ENCODE measurements around the gene RADIL. TPM values are rescaled to one million over a fixed set of nuclear protein-coding genes. Genes with fewer than 3 reads are reported as not detected.

RADIL gene
- polyA plus RNA-seq, 1 donor (not counting 4 experiments of a cell fraction or from before 2014, with no cell fraction given), result not detected

- DNase-seq (ENCODE audit: low read depth, low spot score) (no peak), FAIRE-seq (no peak)
- dilution Hi-C loops (cut with MboI; ENCODE audit: extremely low pct_ligation_motif_present, low sequenced_read_pairs), result no loop called here
- no peaks in the 10 kb centered on the region for H3K4me1 ChIP-seq (ENCODE audit: control insufficient read depth, extremely low read depth, insufficient read depth, low read length)
- no peaks in the 10 kb centered on the region for H3K36me3 ChIP-seq (ENCODE audit: control insufficient read depth in 2 of 2, extremely low read depth in 1 of 2, insufficient read depth in 2 of 2, low read length in 2 of 2)
- H3K27ac ChIP-seq (ENCODE audit: control insufficient read depth, insufficient read depth, low read length), result no peak overlapping the region
- TF ChIP-seq CTCF (optimal IDR thresholded peaks at IDR 0.05 in 1 of 3, IDR thresholded peaks at IDR 0.05 in 1 of 3, conservative IDR thresholded peaks at IDR 0.05 in 1 of 3; ENCODE audit: extremely low read depth in 1 of 3, insufficient read depth in 2 of 3, low read length in 3 of 3) (no peak), EZH2 (IDR thresholded peaks at IDR 0.05; ENCODE audit: low read length) (no peak)
- H3K9ac ChIP-seq (ENCODE audit: control insufficient read depth, extremely low read depth, insufficient read depth, low read length), result no peak overlapping the region
- no peaks in the 10 kb centered on the region for H3K79me2 ChIP-seq (ENCODE audit: control insufficient read depth, insufficient read depth, low read length)
- no peaks in the 10 kb centered on the region for H4K20me1 ChIP-seq (ENCODE audit: control insufficient read depth, extremely low read depth, insufficient read depth, low read length)
- no peak overlapping the region for H3K4me2 ChIP-seq (ENCODE audit: control insufficient read depth, extremely low read depth, insufficient read depth, low read depth, low read length)
- no peak overlapping the region for H3K4me3 ChIP-seq (ENCODE audit: control insufficient read depth in 2 of 3, extremely low read depth in 1 of 3, insufficient read depth in 2 of 3, low read depth in 1 of 3, low read length in 3 of 3)
- H3K27me3 ChIP-seq (ENCODE audit: control insufficient read depth, extremely low read depth, insufficient read depth, low read length), result no peaks in the 10 kb centered on the region
- H2AFZ ChIP-seq (ENCODE audit: control insufficient read depth, low read length), result no peak overlapping the region
- H3K9me3 ChIP-seq (ENCODE audit: control insufficient read depth, low read depth, low read length), result no peaks in the 10 kb centered on the region
- H3K9me1 ChIP-seq (ENCODE audit: control insufficient read depth, extremely low read depth, insufficient read depth, low read length), result no peaks in the 10 kb centered on the region
Observed at GRCh38 chr7:4929005-4929404, 45.5 kb upstream of the RADIL start.

DNA sequence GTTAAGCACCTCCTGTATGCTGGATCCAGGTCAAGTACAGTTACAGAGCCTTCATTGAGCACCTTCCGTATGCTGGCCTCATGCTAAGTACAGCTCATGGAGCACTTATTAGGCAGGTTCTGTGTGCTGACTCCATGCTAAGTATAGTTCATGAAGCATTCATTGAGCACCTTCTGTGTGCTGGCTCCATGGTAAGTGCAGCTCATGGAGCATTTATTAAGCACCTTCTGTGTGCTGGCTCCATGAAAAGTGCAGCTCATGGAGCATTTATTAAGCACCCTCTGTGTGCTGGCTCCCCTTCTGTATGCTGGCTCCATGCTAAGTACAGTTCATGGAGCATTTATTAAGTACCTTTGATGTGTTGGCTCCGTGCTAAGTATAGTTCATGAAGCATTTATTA, 44.9 kb upstream of the RADIL start:
- Histone ChIP-seq H3K4me2 (ENCODE audit: control insufficient read depth, extremely low read depth, insufficient read depth, low read depth, low read length) (no peak overlapping the region), H3K9me3 (ENCODE audit: control insufficient read depth, low read depth, low read length) (no peaks in the 10 kb centered on the region), H3K9ac (ENCODE audit: control insufficient read depth, extremely low read depth, insufficient read depth, low read length) (no peak overlapping the region), H3K4me3 (ENCODE audit: control insufficient read depth in 2 of 3, extremely low read depth in 1 of 3, insufficient read depth in 2 of 3, low read depth in 1 of 3, low read length in 3 of 3) (no peak overlapping the region), H3K27me3 (ENCODE audit: control insufficient read depth, extremely low read depth, insufficient read depth, low read length) (no peaks in the 10 kb centered on the region), H3K79me2 (ENCODE audit: control insufficient read depth, insufficient read depth, low read length) (no peaks in the 10 kb centered on the region), H4K20me1 (ENCODE audit: control insufficient read depth, extremely low read depth, insufficient read depth, low read length) (no peaks in the 10 kb centered on the region), H3K36me3 (ENCODE audit: control insufficient read depth in 2 of 2, extremely low read depth in 1 of 2, insufficient read depth in 2 of 2, low read length in 2 of 2) (no peaks in the 10 kb centered on the region), H3K4me1 (ENCODE audit: control insufficient read depth, extremely low read depth, insufficient read depth, low read length) (no peaks in the 10 kb centered on the region), H3K9me1 (ENCODE audit: control insufficient read depth, extremely low read depth, insufficient read depth, low read length) (no peaks in the 10 kb centered on the region), H2AFZ (ENCODE audit: control insufficient read depth, low read length) (no peak overlapping the region), H3K27ac (ENCODE audit: control insufficient read depth, insufficient read depth, low read length) (no peak overlapping the region)
- DNase-seq (ENCODE audit: low read depth, low spot score), result no peak
- FAIRE-seq, result no peak
- TF ChIP-seq CTCF (optimal IDR thresholded peaks at IDR 0.05 in 1 of 3, IDR thresholded peaks at IDR 0.05 in 1 of 3, conservative IDR thresholded peaks at IDR 0.05 in 1 of 3; ENCODE audit: extremely low read depth in 1 of 3, insufficient read depth in 2 of 3, low read length in 3 of 3) (no peak), EZH2 (IDR thresholded peaks at IDR 0.05; ENCODE audit: low read length) (no peak)
- dilution Hi-C loops (cut with MboI; ENCODE audit: extremely low pct_ligation_motif_present, low sequenced_read_pairs), result no loop called here

Measured in keratinocyte (primary cell).